HG03135 (cell line): ENCODE measurements around the gene NFATC2.

Source experiments
- ATAC-seq: cut with Tn5 transposase; IDR thresholded peaks from one replicate; pipeline ENCODE4 v1.9.1; 2021; ENCODE audit warnings: mild to moderate bottlenecking, moderate library complexity; ENCODE audit not compliant: unreplicated experiment

Gene NFATC2

GRCh38 chr20:51542571-51543421, at the start of gene NFATC2:
NFATC2 (minus strand) TSS chr20:51542719; CDS start chr20:51542499, 220 bp downstream.
- ATAC-seq: peak; percentile 34

- ATAC-seq: no peak
Observed at GRCh38 chr20:51591871-51592270, 49.4 kb upstream of the NFATC2 start.

- ATAC-seq: no peak
Observed at GRCh38 chr20:51588762-51589161, 46.2 kb upstream of the NFATC2 start.

- no peak for ATAC-seq
Observed at GRCh38 chr20:51587145-51587544, 44.6 kb upstream of the NFATC2 start.

GRCh38 chr20:51586005-51586440, 43.5 kb upstream of the NFATC2 start:
- ATAC-seq: no peak

GRCh38 chr20:51585148-51585547, 42.6 kb upstream of the NFATC2 start:
- no peak for ATAC-seq

GRCh38 chr20:51584737-51585136, 42.2 kb upstream of the NFATC2 start:
- ATAC-seq: no peak

- no peak for ATAC-seq
Observed at GRCh38 chr20:51584116-51584515, 41.6 kb upstream of the NFATC2 start.

GRCh38 chr20:51583499-51583898, 41.0 kb upstream of the NFATC2 start:
- no peak for ATAC-seq

- ATAC-seq: no peak
Observed at GRCh38 chr20:51583073-51583472, 40.6 kb upstream of the NFATC2 start.

GRCh38 chr20:51581571-51581970, 39.1 kb upstream of the NFATC2 start:
- ATAC-seq: no peak

GRCh38 chr20:51579137-51579536, 36.6 kb upstream of the NFATC2 start:
- ATAC-seq: no peak

- no peak for ATAC-seq
Observed at GRCh38 chr20:51578145-51578459, 35.6 kb upstream of the NFATC2 start.

- ATAC-seq: no peak
Observed at GRCh38 chr20:51577432-51578144, 35.1 kb upstream of the NFATC2 start.

GRCh38 chr20:51575486-51575885, 33.0 kb upstream of the NFATC2 start:
- no peak for ATAC-seq

- ATAC-seq: no peak
Observed at GRCh38 chr20:51574248-51575033, 31.9 kb upstream of the NFATC2 start.

GRCh38 chr20:51573576-51574243, 31.2 kb upstream of the NFATC2 start:
- ATAC-seq: no peak

GRCh38 chr20:51571460-51571794, 28.9 kb upstream of the NFATC2 start:
- no peak for ATAC-seq

- ATAC-seq: no peak
Observed at GRCh38 chr20:51570739-51571459, 28.4 kb upstream of the NFATC2 start.
